Measurements from ENCODE around the gene SNX3.
"Not testable (repeated sequence)": the region's sequence is repeated elsewhere in the genome, so short reads cannot be mapped to it uniquely, and the experiment has no call there.

SNX3 gene

GRCh38 chr6:108260809-108261569 lies at the start of gene SNX3:
TSS of gene SNX3 (minus strand) at chr6:108261040. CDS start at chr6:108260921, 119 bp downstream.
- in situ Hi-C loops (cut with MboI; ENCODE audit: low sequenced_read_pairs), result no loop called here

GRCh38 chr6:108309844-108310243 lies 49.0 kb upstream of the SNX3 start:
- in situ Hi-C loops (cut with MboI; ENCODE audit: low sequenced_read_pairs), result no loop called here

- in situ Hi-C loops (cut with MboI; ENCODE audit: low sequenced_read_pairs), result not testable (repeated sequence)
Measured at GRCh38 chr6:108308641-108309040, 47.8 kb upstream of the SNX3 start.

- in situ Hi-C loops (cut with MboI; ENCODE audit: low sequenced_read_pairs), result no loop called here
Measured at GRCh38 chr6:108304646-108305045, 43.8 kb upstream of the SNX3 start.

- in situ Hi-C loops (cut with MboI; ENCODE audit: low sequenced_read_pairs), result no loop called here
Measured at GRCh38 chr6:108302386-108302785, 41.5 kb upstream of the SNX3 start.

GRCh38 chr6:108295676-108296075 lies 34.8 kb upstream of the SNX3 start:
- in situ Hi-C loops (cut with MboI; ENCODE audit: low sequenced_read_pairs), result no loop called here

GRCh38 chr6:108294727-108295625 lies 34.1 kb upstream of the SNX3 start, which contains the start of gene AFG1L:
TSS of gene AFG1L (plus strand) at chr6:108295054. CDS start at chr6:108295080, 26 bp downstream.
- in situ Hi-C loops (cut with MboI; ENCODE audit: low sequenced_read_pairs), result no loop called here

- in situ Hi-C loops (cut with MboI; ENCODE audit: low sequenced_read_pairs), result no loop called here
Measured at GRCh38 chr6:108294297-108294726, 33.5 kb upstream of the SNX3 start.

- in situ Hi-C loops (cut with MboI; ENCODE audit: low sequenced_read_pairs), result no loop called here
Measured at GRCh38 chr6:108293527-108294296, 32.9 kb upstream of the SNX3 start.

- in situ Hi-C loops (cut with MboI; ENCODE audit: low sequenced_read_pairs), result not testable (repeated sequence)
Measured at GRCh38 chr6:108292561-108292960, 31.7 kb upstream of the SNX3 start.

- in situ Hi-C loops (cut with MboI; ENCODE audit: low sequenced_read_pairs), result no loop called here
Measured at GRCh38 chr6:108291091-108291490, 30.3 kb upstream of the SNX3 start.

GRCh38 chr6:108288742-108289141 lies 27.9 kb upstream of the SNX3 start:
- in situ Hi-C loops (cut with MboI; ENCODE audit: low sequenced_read_pairs), result no loop called here

GRCh38 chr6:108287373-108287772 lies 26.5 kb upstream of the SNX3 start:
- in situ Hi-C loops (cut with MboI; ENCODE audit: low sequenced_read_pairs), result no loop called here

GRCh38 chr6:108286366-108286765 lies 25.5 kb upstream of the SNX3 start:
- in situ Hi-C loops (cut with MboI; ENCODE audit: low sequenced_read_pairs), result no loop called here

- in situ Hi-C loops (cut with MboI; ENCODE audit: low sequenced_read_pairs), result no loop called here
Measured at GRCh38 chr6:108285381-108285780, 24.5 kb upstream of the SNX3 start.

GRCh38 chr6:108277831-108278230 lies 17.0 kb upstream of the SNX3 start:
- in situ Hi-C loops (cut with MboI; ENCODE audit: low sequenced_read_pairs), result no loop called here

- in situ Hi-C loops (cut with MboI; ENCODE audit: low sequenced_read_pairs), result no loop called here
Measured at GRCh38 chr6:108277295-108277694, 16.5 kb upstream of the SNX3 start.

- in situ Hi-C loops (cut with MboI; ENCODE audit: low sequenced_read_pairs), result no loop called here
Measured at GRCh38 chr6:108275976-108276375, 15.1 kb upstream of the SNX3 start.

GRCh38 chr6:108274546-108274945 lies 13.7 kb upstream of the SNX3 start:
- in situ Hi-C loops (cut with MboI; ENCODE audit: low sequenced_read_pairs), result no loop called here

GRCh38 chr6:108269955-108270354 lies 9.1 kb upstream of the SNX3 start:
- in situ Hi-C loops (cut with MboI; ENCODE audit: low sequenced_read_pairs), result not testable (repeated sequence)

- in situ Hi-C loops (cut with MboI; ENCODE audit: low sequenced_read_pairs), result no loop called here
Measured at GRCh38 chr6:108268845-108269244, 8.0 kb upstream of the SNX3 start.
